Glutamatergic neuron (in vitro differentiated cells): Measurements from ENCODE around the gene CHP1. TPM values are rescaled to one million over a fixed set of nuclear protein-coding genes. Genes with fewer than 3 reads are reported as not detected.
"Not testable (repeated sequence)": the region's sequence is repeated elsewhere in the genome, so short reads cannot be mapped to it uniquely, and the experiment has no call there.

Experiments used
- DNase-seq: peaks from one replicate; pipeline ENCODE4 v3.0.0; 2022
- H3K27ac Mint-ChIP-seq: one replicate; pipeline ENCODE4 v1.8.0; 2020; ENCODE audit warnings: mild to moderate bottlenecking, mixed read lengths, inconsistent platforms; ENCODE audit not compliant: unreplicated experiment
- H3K27me3 Mint-ChIP-seq: one replicate; pipeline ENCODE4 v1.8.0; 2020; ENCODE audit warnings: mild to moderate bottlenecking, moderate library complexity, mixed read lengths, inconsistent platforms; ENCODE audit not compliant: unreplicated experiment
- H3K36me3 Mint-ChIP-seq: one replicate; pipeline ENCODE4 v1.8.0; 2020; ENCODE audit warnings: mild to moderate bottlenecking, mixed read lengths, inconsistent platforms; ENCODE audit not compliant: unreplicated experiment
- H3K4me1 Mint-ChIP-seq: one replicate; pipeline ENCODE4 v1.8.0; 2020; ENCODE audit warnings: mild to moderate bottlenecking, low read depth, mixed read lengths, inconsistent platforms; ENCODE audit not compliant: unreplicated experiment
- H3K4me3 Mint-ChIP-seq: one replicate; pipeline ENCODE4 v1.8.0; 2020; ENCODE audit warnings: mild to moderate bottlenecking, mixed read lengths, inconsistent platforms; ENCODE audit not compliant: unreplicated experiment
- H3K9me3 Mint-ChIP-seq: one replicate; pipeline ENCODE4 v1.8.0; 2020; ENCODE audit warnings: mild to moderate bottlenecking, moderate library complexity, mixed read lengths, inconsistent platforms; ENCODE audit not compliant: unreplicated experiment
- CTCF ChIP-seq: fragments of 200-600 bp; sonication (generic); IDR thresholded peaks from one replicate; pipeline ENCODE4 v1.5.0; 2021; ENCODE audit not compliant: partially characterized antibody, unreplicated experiment
- total RNA-seq: library from RNA; stranded (reverse); fragmentation: NEBNext Ultra II Directional; extraction: Animal tissue kit (Norgen Biotek cat#: 25700); gene quantifications from one replicate; pipeline ENCODE4 v1.2.1, GENCODE V29; 2021; ENCODE audit not compliant: unreplicated experiment

Gene CHP1
- total RNA-seq, 1 donor from 2014 or later: 65.6 TPM

- Mint-ChIP-seq H3K36me3 (no peaks in the 10 kb centered on the region), H3K4me1 (no peaks in the 10 kb centered on the region), H3K4me3 (no peak overlapping the region), H3K27me3 (peaks cover 2% of the 10 kb centered on the region), H3K27ac (no peak overlapping the region), H3K9me3 (no peaks in the 10 kb centered on the region)
- no peak for TF ChIP-seq CTCF
- DNase-seq: no peak
Observed at GRCh38 chr15:41291065-41291631, 60.1 kb downstream of the CHP1 start.

- Mint-ChIP-seq H3K9me3 (no peaks in the 10 kb centered on the region), H3K4me1 (no peaks in the 10 kb centered on the region), H3K27ac (no peak overlapping the region), H3K4me3 (no peak overlapping the region), H3K27me3 (peaks cover 2% of the 10 kb centered on the region), H3K36me3 (no peaks in the 10 kb centered on the region)
- TF ChIP-seq CTCF: no peak
- no peak for DNase-seq
Observed at GRCh38 chr15:41292521-41292920, 61.5 kb downstream of the CHP1 start.

GRCh38 chr15:41301139-41301538 lies 70.1 kb downstream of the CHP1 start:
- not testable (repeated sequence) for H3K4me3 Mint-ChIP-seq, DNase-seq, H3K4me1 Mint-ChIP-seq, H3K36me3 Mint-ChIP-seq, H3K9me3 Mint-ChIP-seq, H3K27ac Mint-ChIP-seq, H3K27me3 Mint-ChIP-seq

- Mint-ChIP-seq H3K27ac (no peak overlapping the region), H3K9me3 (no peaks in the 10 kb centered on the region), H3K4me1 (peaks cover 3% of the 10 kb centered on the region), H3K27me3 (no peaks in the 10 kb centered on the region), H3K36me3 (no peaks in the 10 kb centered on the region), H3K4me3 (no peak overlapping the region)
- DNase-seq: no peak
- no peak for TF ChIP-seq CTCF
Observed at GRCh38 chr15:41301587-41301986, 70.5 kb downstream of the CHP1 start.

GRCh38 chr15:41304149-41304770 lies 73.2 kb downstream of the CHP1 start:
- H3K27ac Mint-ChIP-seq: no peak overlapping the region

More at GRCh38 chr15:41304149-41304770, 73.2 kb downstream of the CHP1 start:
- no peak for DNase-seq
- no peaks in the 10 kb centered on the region for H3K9me3 Mint-ChIP-seq
- H3K4me1 Mint-ChIP-seq: peaks cover 3% of the 10 kb centered on the region
- H3K4me3 Mint-ChIP-seq: no peak overlapping the region
- H3K36me3 Mint-ChIP-seq: no peaks in the 10 kb centered on the region
- no peak for TF ChIP-seq CTCF
- no peaks in the 10 kb centered on the region for H3K27me3 Mint-ChIP-seq
